Measurements from ENCODE around the gene PATZ1. TPM values are rescaled to one million over a fixed set of nuclear protein-coding genes. Genes with fewer than 3 reads are reported as not detected.

Gene PATZ1
- total and polyA plus RNA-seq, 2 experiments from 2014 or later, result 24.8 to 46.4 TPM

- H3K27ac ChIP-seq, result no peak overlapping the region
- H3K4me3 ChIP-seq, result no peak overlapping the region
- H3K36me3 ChIP-seq, result no peaks in the 10 kb centered on the region
- TF ChIP-seq, protein P1, sequence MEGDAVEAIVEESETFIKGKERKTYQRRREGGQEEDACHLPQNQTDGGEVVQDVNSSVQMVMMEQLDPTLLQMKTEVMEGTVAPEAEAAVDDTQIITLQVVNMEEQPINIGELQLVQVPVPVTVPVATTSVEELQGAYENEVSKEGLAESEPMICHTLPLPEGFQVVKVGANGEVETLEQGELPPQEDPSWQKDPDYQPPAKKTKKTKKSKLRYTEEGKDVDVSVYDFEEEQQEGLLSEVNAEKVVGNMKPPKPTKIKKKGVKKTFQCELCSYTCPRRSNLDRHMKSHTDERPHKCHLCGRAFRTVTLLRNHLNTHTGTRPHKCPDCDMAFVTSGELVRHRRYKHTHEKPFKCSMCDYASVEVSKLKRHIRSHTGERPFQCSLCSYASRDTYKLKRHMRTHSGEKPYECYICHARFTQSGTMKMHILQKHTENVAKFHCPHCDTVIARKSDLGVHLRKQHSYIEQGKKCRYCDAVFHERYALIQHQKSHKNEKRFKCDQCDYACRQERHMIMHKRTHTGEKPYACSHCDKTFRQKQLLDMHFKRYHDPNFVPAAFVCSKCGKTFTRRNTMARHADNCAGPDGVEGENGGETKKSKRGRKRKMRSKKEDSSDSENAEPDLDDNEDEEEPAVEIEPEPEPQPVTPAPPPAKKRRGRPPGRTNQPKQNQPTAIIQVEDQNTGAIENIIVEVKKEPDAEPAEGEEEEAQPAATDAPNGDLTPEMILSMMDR (IDR thresholded peaks at IDR 0.05; ENCODE audit: low read depth, low read length), result no peak
- no peaks in the 10 kb centered on the region for H3K27me3 ChIP-seq
- DNase-seq (ENCODE audit: low read depth in 1 of 2, low spot score in 1 of 2), result peak; percentile 10 to 83
- H3K9me3 ChIP-seq (ENCODE audit: low read depth), result no peaks in the 10 kb centered on the region
- no peaks in the 10 kb centered on the region for H3K4me1 ChIP-seq (ENCODE audit: low read depth)
Observed at GRCh38 chr22:31377612-31378011, 31.5 kb upstream of the PATZ1 start.

DNA sequence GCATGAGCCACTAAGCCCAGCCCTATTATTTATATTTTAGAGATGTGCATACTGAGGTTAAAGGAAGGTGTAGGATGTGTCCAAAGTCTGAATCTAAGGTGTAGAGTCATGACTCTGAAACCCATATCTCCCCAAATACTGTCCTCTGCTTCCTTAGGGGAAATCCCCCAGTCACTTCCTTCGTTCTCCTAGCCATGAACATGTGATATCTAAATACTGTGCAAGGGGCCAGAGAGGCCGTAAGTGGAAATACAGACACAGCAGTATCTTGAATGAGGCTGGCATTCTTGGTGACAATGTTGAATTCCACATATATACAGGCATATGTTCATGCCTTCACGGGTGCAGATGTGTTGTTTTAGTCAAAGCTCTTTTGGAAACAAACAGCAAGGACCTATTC is 21.3 kb upstream of the PATZ1 start:
- Histone ChIP-seq H3K4me3 (no peak overlapping the region), H3K27me3 (no peaks in the 10 kb centered on the region), H3K36me3 (no peaks in the 10 kb centered on the region), H3K9me3 (ENCODE audit: low read depth) (no peaks in the 10 kb centered on the region), H3K4me1 (ENCODE audit: low read depth) (no peaks in the 10 kb centered on the region), H3K27ac (no peak overlapping the region)
- DNase-seq (ENCODE audit: low read depth in 1 of 2, low spot score in 1 of 2), result no peak
- TF ChIP-seq, protein P1 (IDR thresholded peaks at IDR 0.05; ENCODE audit: low read depth, low read length), result no peak

DNA sequence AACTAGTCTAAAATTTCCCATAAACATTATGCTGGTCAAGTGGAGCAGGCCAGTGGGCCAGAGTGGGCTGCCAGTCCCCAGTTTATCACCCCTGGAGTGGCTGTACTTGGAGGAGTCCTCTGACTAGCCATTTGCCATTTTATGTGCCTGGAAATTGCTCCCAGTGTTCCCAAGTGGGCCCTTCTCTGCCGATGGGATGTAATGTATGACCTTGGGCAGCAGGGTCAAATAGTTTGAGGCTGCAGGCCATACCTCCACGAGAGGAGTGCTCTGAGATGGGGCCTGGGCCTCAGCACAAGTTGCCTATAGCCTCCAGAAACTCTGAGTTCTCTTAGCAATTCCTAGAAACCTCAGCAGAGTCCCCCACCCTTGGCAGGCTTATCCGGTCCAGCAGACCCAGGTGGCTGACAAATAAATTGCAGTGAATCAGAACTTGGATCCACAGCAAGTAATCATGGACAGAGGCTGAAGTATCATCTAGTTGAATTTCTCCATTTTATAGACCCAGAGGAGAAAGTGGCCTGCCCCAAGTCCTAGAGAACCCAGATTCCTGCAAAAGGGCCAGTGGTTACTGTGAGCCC is 17.8 kb upstream of the PATZ1 start:
- no peak for DNase-seq (ENCODE audit: low read depth in 1 of 2, low spot score in 1 of 2)
- no peaks in the 10 kb centered on the region for H3K36me3 ChIP-seq
- TF ChIP-seq, protein P1 (IDR thresholded peaks at IDR 0.05; ENCODE audit: low read depth, low read length), result no peak
- H3K4me3 ChIP-seq, result no peak overlapping the region
- no peak overlapping the region for H3K27ac ChIP-seq
- no peaks in the 10 kb centered on the region for H3K27me3 ChIP-seq
- H3K4me1 ChIP-seq (ENCODE audit: low read depth), result no peaks in the 10 kb centered on the region
- H3K9me3 ChIP-seq (ENCODE audit: low read depth), result no peaks in the 10 kb centered on the region

DNA sequence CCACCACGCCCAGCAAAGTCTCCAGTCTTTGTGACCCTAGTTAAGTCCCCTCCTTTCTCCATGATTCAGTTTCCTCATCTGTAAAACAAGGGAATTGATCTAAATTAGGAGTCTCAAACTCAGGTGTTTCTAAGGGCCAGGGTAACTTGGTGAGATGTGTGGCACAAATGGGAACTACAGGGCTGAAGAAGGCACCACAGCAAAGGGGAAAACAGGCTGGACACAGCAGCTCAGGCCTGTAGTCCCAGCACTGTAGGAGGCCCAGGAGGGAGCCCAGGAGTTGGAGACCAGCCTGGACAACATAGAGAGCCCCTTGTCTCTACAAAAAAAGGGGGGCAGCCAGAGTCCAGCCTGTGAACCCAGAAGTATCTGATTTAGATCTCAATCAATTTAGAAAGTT is 15.6 kb upstream of the PATZ1 start:
- DNase-seq (ENCODE audit: low read depth in 1 of 2, low spot score in 1 of 2), result no peak
- TF ChIP-seq, protein P1 (IDR thresholded peaks at IDR 0.05; ENCODE audit: low read depth, low read length), result no peak
- no peaks in the 10 kb centered on the region for H3K27me3 ChIP-seq

GRCh38 chr22:31360029-31360428 is 13.9 kb upstream of the PATZ1 start:
- H3K4me1 ChIP-seq (ENCODE audit: low read depth), result no peaks in the 10 kb centered on the region
- no peak for DNase-seq (ENCODE audit: low read depth in 1 of 2, low spot score in 1 of 2)
- H3K9me3 ChIP-seq (ENCODE audit: low read depth), result no peaks in the 10 kb centered on the region
- H3K4me3 ChIP-seq, result no peak overlapping the region
- H3K27ac ChIP-seq, result no peak overlapping the region
- H3K27me3 ChIP-seq, result no peaks in the 10 kb centered on the region
- TF ChIP-seq, protein P1 (IDR thresholded peaks at IDR 0.05; ENCODE audit: low read depth, low read length), result no peak
- no peaks in the 10 kb centered on the region for H3K36me3 ChIP-seq

More for the DNA sequence above, 15.6 kb upstream of the PATZ1 start:
- Histone ChIP-seq H3K27ac (no peak overlapping the region), H3K4me1 (ENCODE audit: low read depth) (no peaks in the 10 kb centered on the region), H3K36me3 (no peaks in the 10 kb centered on the region), H3K4me3 (no peak overlapping the region), H3K9me3 (ENCODE audit: low read depth) (no peaks in the 10 kb centered on the region)

Data from cardiac muscle cell (in vitro differentiated cells and primary cell).